Measurements from ENCODE around the gene MIPOL1.

MIPOL1 gene

DNA sequence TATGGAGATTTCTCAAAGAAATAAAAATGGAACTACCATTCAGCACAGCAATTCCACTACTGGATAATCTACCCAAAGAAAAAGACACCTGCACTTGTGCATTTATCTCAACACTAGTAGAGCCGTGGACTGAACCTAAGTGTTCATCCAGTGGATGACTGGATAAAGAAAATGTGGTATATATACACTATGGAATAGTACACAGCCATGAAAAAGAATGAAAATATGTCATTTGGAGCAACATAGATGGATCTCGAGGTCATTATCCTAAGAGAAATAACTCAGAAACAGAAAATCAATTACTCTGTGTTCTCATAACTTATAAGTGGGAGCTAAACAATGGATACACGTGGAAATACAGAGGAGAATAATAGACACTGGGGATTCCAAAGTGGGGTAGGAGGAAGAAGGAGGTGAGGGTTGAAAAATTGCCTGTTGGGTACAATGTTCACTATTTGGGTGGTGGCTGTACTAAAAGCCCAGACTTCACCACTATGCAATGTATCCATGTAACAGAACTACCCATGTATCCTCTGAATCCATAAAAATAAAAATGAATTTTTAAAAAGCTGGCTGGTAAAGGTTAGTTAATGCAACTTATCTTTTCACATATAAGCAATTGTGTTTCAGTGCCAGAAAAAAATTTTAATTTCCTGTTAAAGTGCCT, 266.6 kb downstream of the MIPOL1 start:
- TF ChIP-seq POLR2A (IDR thresholded peaks at IDR 0.05; ENCODE audit: low read depth, low read length), result no peak
- no peak for TF ChIP-seq POLR2AphosphoS5 (IDR thresholded peaks at IDR 0.05; ENCODE audit: low read depth, low read length)
- TF ChIP-seq TAF1 (IDR thresholded peaks at IDR 0.05; ENCODE audit: borderline replicate concordance, low read depth, low read length), result no peak
- FAIRE-seq, result no peak

DNA sequence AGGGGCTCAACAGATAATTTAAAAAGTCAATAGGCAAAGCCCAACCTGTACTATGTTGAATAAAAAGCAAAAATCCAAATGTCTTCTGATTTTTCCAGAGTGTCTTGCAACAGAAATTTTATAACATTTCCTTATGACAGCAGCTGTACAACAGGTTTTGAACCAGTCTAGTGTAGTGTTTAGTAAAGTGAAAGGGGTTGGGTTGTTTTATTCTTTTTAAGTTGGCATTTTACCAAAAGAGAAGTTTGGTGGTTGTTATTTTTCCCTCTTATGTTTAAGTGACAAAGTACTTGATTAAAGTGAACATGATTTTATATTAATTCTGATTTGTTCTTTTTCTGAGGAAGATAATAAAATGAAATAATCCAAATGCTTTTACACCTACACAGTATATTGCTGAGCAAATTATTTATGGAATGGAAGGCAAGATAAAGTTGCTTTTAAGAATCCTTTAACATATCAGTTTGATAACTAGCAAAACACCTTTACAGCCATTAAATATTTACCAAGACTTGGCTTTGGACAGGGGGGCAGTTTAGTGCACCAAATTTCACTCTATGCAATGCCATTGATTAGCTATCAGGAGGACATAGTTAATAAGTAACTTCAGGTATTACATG, 268.4 kb downstream of the MIPOL1 start:
- TF ChIP-seq TAF1 (IDR thresholded peaks at IDR 0.05; ENCODE audit: borderline replicate concordance, low read depth, low read length) (no peak), POLR2AphosphoS5 (IDR thresholded peaks at IDR 0.05; ENCODE audit: low read depth, low read length) (no peak), POLR2A (IDR thresholded peaks at IDR 0.05; ENCODE audit: low read depth, low read length) (no peak)
- no peak for DNase-seq (ENCODE audit: insufficient read length)
- no peak for FAIRE-seq

More for the DNA sequence above, 266.6 kb downstream of the MIPOL1 start:
- no peak for DNase-seq (ENCODE audit: insufficient read length)

GRCh38 chr14:37466623-37467088, 268.9 kb downstream of the MIPOL1 start:
- TF ChIP-seq POLR2A (IDR thresholded peaks at IDR 0.05; ENCODE audit: low read depth, low read length), result no peak
- TF ChIP-seq TAF1 (IDR thresholded peaks at IDR 0.05; ENCODE audit: borderline replicate concordance, low read depth, low read length), result no peak
- TF ChIP-seq POLR2AphosphoS5 (IDR thresholded peaks at IDR 0.05; ENCODE audit: low read depth, low read length), result no peak
- FAIRE-seq (no peak), DNase-seq (ENCODE audit: insufficient read length) (no peak)

- no peak for FAIRE-seq
- no peak for TF ChIP-seq TAF1 (IDR thresholded peaks at IDR 0.05; ENCODE audit: borderline replicate concordance, low read depth, low read length)
- no peak for TF ChIP-seq POLR2A (IDR thresholded peaks at IDR 0.05; ENCODE audit: low read depth, low read length)
- TF ChIP-seq POLR2AphosphoS5 (IDR thresholded peaks at IDR 0.05; ENCODE audit: low read depth, low read length), result no peak
- no peak for DNase-seq (ENCODE audit: insufficient read length)
Measured at GRCh38 chr14:37469650-37470049, 271.9 kb downstream of the MIPOL1 start.

DNA sequence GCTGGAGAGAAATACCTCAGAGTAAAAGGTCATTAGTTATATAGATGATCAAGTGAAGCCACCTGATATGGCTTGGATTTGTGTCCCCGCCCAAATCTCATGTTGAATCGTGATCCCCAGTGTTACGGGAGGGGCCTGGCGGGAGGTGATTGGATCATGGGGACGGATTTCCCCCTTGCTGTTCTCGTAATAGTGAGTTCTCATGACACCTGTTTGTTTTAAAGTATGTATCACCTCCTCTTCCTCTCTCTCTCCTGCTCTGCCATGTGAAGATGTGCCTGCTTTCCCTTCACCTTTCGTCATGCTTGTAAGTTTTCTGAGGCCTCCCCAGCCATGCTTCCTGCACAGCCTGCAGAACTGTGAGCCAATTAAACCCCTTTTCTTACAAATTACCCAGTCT, 272.5 kb downstream of the MIPOL1 start:
- FAIRE-seq (no peak), DNase-seq (ENCODE audit: insufficient read length) (no peak)
- no peak for TF ChIP-seq POLR2A (IDR thresholded peaks at IDR 0.05; ENCODE audit: low read depth, low read length)
- no peak for TF ChIP-seq TAF1 (IDR thresholded peaks at IDR 0.05; ENCODE audit: borderline replicate concordance, low read depth, low read length)
- TF ChIP-seq POLR2AphosphoS5 (IDR thresholded peaks at IDR 0.05; ENCODE audit: low read depth, low read length), result no peak

GRCh38 chr14:37472906-37473305, 275.2 kb downstream of the MIPOL1 start:
- no peak for DNase-seq (ENCODE audit: insufficient read length)
- no peak for FAIRE-seq
- no peak for TF ChIP-seq TAF1 (IDR thresholded peaks at IDR 0.05; ENCODE audit: borderline replicate concordance, low read depth, low read length)
- TF ChIP-seq POLR2AphosphoS5 (IDR thresholded peaks at IDR 0.05; ENCODE audit: low read depth, low read length), result no peak
- no peak for TF ChIP-seq POLR2A (IDR thresholded peaks at IDR 0.05; ENCODE audit: low read depth, low read length)

DNA sequence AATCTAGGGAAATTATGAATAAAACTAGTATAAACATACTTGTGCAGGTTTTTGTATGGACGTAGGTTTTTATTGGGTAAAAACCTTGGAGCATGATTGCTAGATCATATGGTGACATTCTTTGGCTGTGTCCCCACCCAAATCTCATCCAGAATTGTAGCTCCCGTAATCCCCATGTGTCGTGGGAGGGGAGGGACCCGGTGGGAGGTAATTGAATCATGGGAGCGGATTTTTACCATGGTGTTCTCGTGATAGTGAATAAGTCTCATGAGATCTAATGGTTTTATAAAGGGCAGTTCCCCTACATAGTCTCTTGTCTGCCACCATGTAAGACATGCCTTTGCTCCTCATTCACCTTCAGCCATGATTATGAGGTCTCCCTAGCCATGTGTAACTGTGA, 276.5 kb downstream of the MIPOL1 start:
- TF ChIP-seq TAF1 (IDR thresholded peaks at IDR 0.05; ENCODE audit: borderline replicate concordance, low read depth, low read length) (no peak), POLR2A (IDR thresholded peaks at IDR 0.05; ENCODE audit: low read depth, low read length) (no peak)
- no peak for FAIRE-seq
- no peak for DNase-seq (ENCODE audit: insufficient read length)

- FAIRE-seq, result no peak
- DNase-seq (ENCODE audit: insufficient read length), result no peak
- TF ChIP-seq TAF1 (IDR thresholded peaks at IDR 0.05; ENCODE audit: borderline replicate concordance, low read depth, low read length), result no peak
- no peak for TF ChIP-seq POLR2A (IDR thresholded peaks at IDR 0.05; ENCODE audit: low read depth, low read length)
- no peak for TF ChIP-seq POLR2AphosphoS5 (IDR thresholded peaks at IDR 0.05; ENCODE audit: low read depth, low read length)
Measured at GRCh38 chr14:37480446-37481290, 282.9 kb downstream of the MIPOL1 start.

- no peak for FAIRE-seq
- TF ChIP-seq TAF1 (IDR thresholded peaks at IDR 0.05; ENCODE audit: borderline replicate concordance, low read depth, low read length) (no peak), POLR2AphosphoS5 (IDR thresholded peaks at IDR 0.05; ENCODE audit: low read depth, low read length) (no peak), POLR2A (IDR thresholded peaks at IDR 0.05; ENCODE audit: low read depth, low read length) (no peak)
- no peak for DNase-seq (ENCODE audit: insufficient read length)
Measured at GRCh38 chr14:37482428-37482827, 284.7 kb downstream of the MIPOL1 start.

- FAIRE-seq (no peak), DNase-seq (ENCODE audit: insufficient read length) (no peak)
- TF ChIP-seq POLR2A (IDR thresholded peaks at IDR 0.05; ENCODE audit: low read depth, low read length) (no peak), TAF1 (IDR thresholded peaks at IDR 0.05; ENCODE audit: borderline replicate concordance, low read depth, low read length) (no peak), POLR2AphosphoS5 (IDR thresholded peaks at IDR 0.05; ENCODE audit: low read depth, low read length) (no peak)
Measured at GRCh38 chr14:37483672-37484071, 285.9 kb downstream of the MIPOL1 start.

DNA sequence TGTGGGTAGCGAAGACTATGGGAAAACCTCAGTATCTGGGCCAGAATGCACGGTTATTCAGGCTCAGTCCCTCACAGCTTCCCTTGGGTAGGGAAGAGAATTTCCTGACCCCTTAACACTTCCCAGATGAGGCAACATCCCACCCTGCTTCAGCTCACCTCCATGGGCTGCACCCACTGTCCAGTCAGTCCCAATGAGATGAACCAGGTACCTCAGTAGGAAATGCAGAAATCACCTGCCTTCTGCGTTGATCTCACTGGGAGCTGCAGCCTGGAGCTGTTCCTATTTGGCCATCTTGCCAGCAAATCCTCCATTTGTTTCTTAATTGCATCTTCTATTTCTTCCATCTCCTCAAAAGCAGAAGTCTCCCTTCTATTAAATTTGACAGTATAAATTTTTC, 292.9 kb downstream of the MIPOL1 start:
- DNase-seq (ENCODE audit: insufficient read length), result no peak
- TF ChIP-seq POLR2A (IDR thresholded peaks at IDR 0.05; ENCODE audit: low read depth, low read length), result no peak
- TF ChIP-seq TAF1 (IDR thresholded peaks at IDR 0.05; ENCODE audit: borderline replicate concordance, low read depth, low read length), result no peak
- no peak for TF ChIP-seq POLR2AphosphoS5 (IDR thresholded peaks at IDR 0.05; ENCODE audit: low read depth, low read length)
- FAIRE-seq, result no peak
